Loucy (cell line): ENCODE results near the gene PFKM.

Experiments used
- H2AFZ ChIP-seq: fragments of 200-600 bp; sonication (generic); 2 replicates; pipeline ENCODE4 v1.6.0; 2016; ENCODE audit warnings: antibody characterized with exemption, mild to moderate bottlenecking, low read length, moderate library complexity
- H3F3A ChIP-seq: fragments of 200-600 bp; 2 replicates; pipeline ENCODE4 v1.6.0; 2016; ENCODE audit warnings: antibody characterized with exemption, low read depth, mild to moderate bottlenecking
- H3K27me3 ChIP-seq: fragments of 200-600 bp; sonication (generic); 2 replicates; pipeline ENCODE4 v1.6.1; 2014; ENCODE audit warnings: low read length, mild to moderate bottlenecking; ENCODE audit not compliant: insufficient read depth, poor library complexity, severe bottlenecking
- H3K36me3 ChIP-seq: fragments of 200-600 bp; sonication (generic); 2 replicates; pipeline ENCODE4 v1.6.1; 2016; ENCODE audit warnings: low read length; ENCODE audit not compliant: insufficient read depth
- H3K4me1 ChIP-seq: fragments of 200-600 bp; sonication (generic); 2 replicates; pipeline ENCODE4 v1.5.1; 2014; ENCODE audit warnings: low read length, mild to moderate bottlenecking; ENCODE audit not compliant: insufficient read depth, poor library complexity, severe bottlenecking
- H3K4me2 ChIP-seq: fragments of 200-600 bp; sonication (generic); 2 replicates; pipeline ENCODE4 v1.6.0; 2014; ENCODE audit warnings: antibody characterized with exemption, low read length, low read depth, mild to moderate bottlenecking; ENCODE audit not compliant: poor library complexity, severe bottlenecking
- H3K4me3 ChIP-seq: fragments of 200-600 bp; sonication (generic); 2 replicates; pipeline ENCODE4 v1.5.1; 2014; ENCODE audit warnings: low read length, mild to moderate bottlenecking, mixed read lengths; ENCODE audit not compliant: poor library complexity, severe bottlenecking
- H3K79me2 ChIP-seq: fragments of 200-600 bp; sonication (generic); 2 replicates; pipeline ENCODE4 v1.6.1; 2014; ENCODE audit warnings: low read length; ENCODE audit not compliant: insufficient read depth
- H3K9ac ChIP-seq: fragments of 200-600 bp; sonication (generic); 2 replicates; pipeline ENCODE4 v1.6.0; 2014; ENCODE audit warnings: mild to moderate bottlenecking, low read depth, low read length, moderate library complexity; ENCODE audit not compliant: poor library complexity, severe bottlenecking
- H3K9me2 ChIP-seq: fragments of 200-600 bp; sonication (generic); replicated peaks from 2 replicates; pipeline ENCODE4 v1.6.1; 2016; ENCODE audit warnings: low read depth, low read length, mixed read lengths
- H3K9me3 ChIP-seq: fragments of 200-600 bp; sonication (generic); 2 replicates; pipeline ENCODE4 v1.6.1; 2014; ENCODE audit warnings: mild to moderate bottlenecking, antibody characterized with exemption, low read length, low read depth; ENCODE audit not compliant: insufficient read depth
- H4K20me1 ChIP-seq: fragments of 200-600 bp; sonication (generic); 2 replicates; pipeline ENCODE4 v1.6.0; 2014; ENCODE audit warnings: antibody characterized with exemption, low read length, mild to moderate bottlenecking; ENCODE audit not compliant: insufficient read depth, poor library complexity, severe bottlenecking
- CTCF ChIP-seq: fragments of 200-600 bp; sonication (generic); conservative IDR thresholded peaks from 2 replicates; pipeline ENCODE4 v1.5.1; 2014; ENCODE audit warnings: mild to moderate bottlenecking, antibody characterized with exemption, low read length
- EZH2phosphoT487 ChIP-seq: fragments of 200-600 bp; IDR thresholded peaks from 2 replicates; pipeline ENCODE4 v1.6.1; 2018; ENCODE audit warnings: antibody characterized with exemption, mild to moderate bottlenecking, moderate library complexity, borderline replicate concordance

PFKM gene

GRCh38 chr12:48125985-48126384, 6.8 kb downstream of the PFKM start:
- H3K4me2 ChIP-seq: no peak overlapping the region
- H3K36me3 ChIP-seq: no peaks in the 10 kb centered on the region
- no peaks in the 10 kb centered on the region for H4K20me1 ChIP-seq
- no peaks in the 10 kb centered on the region for H3K9me3 ChIP-seq
- no peaks in the 10 kb centered on the region for H3K79me2 ChIP-seq
- no peak overlapping the region for H3K4me3 ChIP-seq
- H3F3A ChIP-seq: no peaks in the 10 kb centered on the region
- no peak for TF ChIP-seq CTCF
- TF ChIP-seq EZH2phosphoT487: no peak
- H3K27me3 ChIP-seq: no peaks in the 10 kb centered on the region
- no peak overlapping the region for H2AFZ ChIP-seq
- H3K9ac ChIP-seq: no peak overlapping the region
- no peaks in the 10 kb centered on the region for H3K4me1 ChIP-seq
- no peaks in the 10 kb centered on the region for H3K9me2 ChIP-seq

GRCh38 chr12:48126953-48127630, 7.9 kb downstream of the PFKM start:
- no peaks in the 10 kb centered on the region for H3K79me2 ChIP-seq
- TF ChIP-seq EZH2phosphoT487 (no peak), CTCF (no peak)
- no peak overlapping the region for H3K4me3 ChIP-seq
- H3K9me2 ChIP-seq: no peaks in the 10 kb centered on the region
- H4K20me1 ChIP-seq: no peaks in the 10 kb centered on the region
- H3K4me1 ChIP-seq: no peaks in the 10 kb centered on the region
- no peak overlapping the region for H3K4me2 ChIP-seq
- no peaks in the 10 kb centered on the region for H3K9me3 ChIP-seq
- no peaks in the 10 kb centered on the region for H3K27me3 ChIP-seq
- H2AFZ ChIP-seq: no peak overlapping the region
- H3K9ac ChIP-seq: no peak overlapping the region
- peaks cover 2% of the 10 kb centered on the region; the same call in 1 of the 2 replicates for H3K36me3 ChIP-seq
- no peaks in the 10 kb centered on the region for H3F3A ChIP-seq

- Histone ChIP-seq H3K9me3 (no peaks in the 10 kb centered on the region), H4K20me1 (no peaks in the 10 kb centered on the region), H3K4me2 (no peak overlapping the region), H3K9me2 (no peaks in the 10 kb centered on the region), H3K4me3 (no peak overlapping the region), H3K79me2 (no peaks in the 10 kb centered on the region), H3K9ac (no peak overlapping the region), H3F3A (no peaks in the 10 kb centered on the region), H3K36me3 (peaks cover 8% of the 10 kb centered on the region; the same call in 1 of the 2 replicates), H3K27me3 (no peaks in the 10 kb centered on the region), H3K4me1 (no peaks in the 10 kb centered on the region), H2AFZ (no peak overlapping the region)
- TF ChIP-seq EZH2phosphoT487 (no peak), CTCF (no peak)
These were observed 9.6 kb downstream of the PFKM start for GRCh38 chr12:48128800-48129199.
